ENCODE measurements around the gene PPARA. TPM values are rescaled to one million over a fixed set of nuclear protein-coding genes. Genes with fewer than 3 reads are reported as not detected.

The PPARA gene
- total RNA-seq, result 78.9 TPM
- long read RNA-seq, full-length matches to known transcripts, result 2 of 60 reads
- long read RNA-seq, partial matches to known transcripts, result 8 of 60 reads
- long read RNA-seq, other reads (novel, unspliced or antisense), result 50 of 60 reads

DNA sequence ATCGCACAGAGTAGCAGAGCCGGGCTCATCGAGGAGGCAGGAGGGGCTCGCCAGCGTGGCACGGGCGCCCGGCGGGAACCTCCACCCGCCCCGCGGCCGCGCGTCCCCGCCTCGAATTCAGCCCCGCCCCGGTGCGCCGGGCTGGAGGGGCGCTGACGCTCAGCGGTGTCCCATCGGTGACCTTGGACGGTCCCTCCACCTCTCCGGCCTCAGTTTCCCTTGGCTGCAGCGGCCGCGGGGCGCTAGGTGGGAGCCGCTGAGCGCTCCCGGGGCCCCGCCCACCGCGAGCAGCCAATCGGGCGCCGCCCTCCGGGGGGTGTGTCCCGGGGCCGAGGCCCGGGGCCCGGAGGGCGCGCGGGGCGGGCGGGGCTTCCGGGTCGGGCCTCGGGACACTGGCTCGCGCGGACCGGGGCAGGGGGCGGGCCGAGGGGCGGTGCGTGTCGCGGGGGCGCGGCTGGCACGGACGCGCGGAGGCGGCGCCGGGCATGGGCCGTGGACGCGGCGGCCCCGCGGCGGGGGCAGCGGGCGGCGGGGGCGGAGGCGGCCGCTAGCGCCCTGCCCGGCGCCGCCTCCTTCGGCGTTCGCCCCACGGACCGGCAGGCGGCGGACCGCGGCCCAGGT lies at the start of gene PPARA:
TSS of gene PPARA (plus strand) at position 493 of the 621 bp plus-strand sequence. CDS start 47,858 bp downstream, outside the sequence.
- DNase-seq (peak; percentile 97), ATAC-seq (peak; percentile 85)
- intact Hi-C loops (cut with micrococcal nuclease), result no loop called here

- ATAC-seq (no peak), DNase-seq (no peak)
- intact Hi-C loops (cut with micrococcal nuclease), result no loop called here
Observed at GRCh38 chr22:46102159-46102558, 48.2 kb upstream of the PPARA start.

GRCh38 chr22:46102752-46103151 lies 47.6 kb upstream of the PPARA start:
- intact Hi-C loops (cut with micrococcal nuclease), result no loop called here
- DNase-seq (no peak), ATAC-seq (no peak)

DNA sequence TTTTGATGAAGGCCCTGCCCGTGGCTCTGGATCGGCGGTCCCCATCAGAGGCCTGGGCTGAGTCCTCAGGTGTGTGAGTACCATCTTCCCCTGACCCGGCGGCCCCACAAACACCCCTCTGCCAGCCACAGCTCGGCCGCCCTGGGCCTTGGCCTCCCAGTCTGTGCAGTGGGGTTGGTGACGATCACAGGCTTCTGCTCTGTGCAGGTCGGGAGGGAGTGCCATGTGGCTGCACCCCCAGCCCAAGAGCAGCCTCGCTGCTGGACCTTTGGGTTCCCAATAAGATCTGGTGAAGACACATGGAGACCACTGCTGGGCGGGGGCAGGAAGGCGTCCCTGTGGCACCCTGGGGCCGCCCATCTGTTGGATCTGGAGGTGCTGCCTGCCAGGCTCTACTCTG lies 47.1 kb upstream of the PPARA start:
- ATAC-seq (no peak), DNase-seq (no peak)
- intact Hi-C loops (cut with micrococcal nuclease), result no loop called here

DNA sequence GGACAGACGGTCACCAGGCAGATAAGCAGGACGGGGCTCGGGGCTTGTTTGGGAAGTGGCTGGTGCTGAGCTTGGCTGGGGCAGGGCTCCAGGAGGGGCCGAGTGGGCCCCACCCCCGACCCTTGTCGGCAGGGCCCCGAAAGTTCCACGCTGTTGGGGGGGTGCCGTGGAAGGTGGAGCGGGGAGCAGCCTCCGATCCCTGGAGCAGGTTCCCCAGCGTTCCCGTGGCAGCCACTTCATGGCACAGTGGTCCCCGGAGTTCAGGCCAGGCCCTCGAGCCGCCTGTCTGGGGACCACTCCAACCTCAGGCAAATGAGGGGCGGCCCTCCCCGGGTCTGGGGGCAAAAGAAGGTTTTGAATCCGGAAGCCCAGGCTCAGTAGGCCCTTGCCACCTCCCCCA lies 46.7 kb upstream of the PPARA start:
- intact Hi-C loops (cut with micrococcal nuclease), result no loop called here
- ATAC-seq, result no peak
- DNase-seq, result no peak

DNA sequence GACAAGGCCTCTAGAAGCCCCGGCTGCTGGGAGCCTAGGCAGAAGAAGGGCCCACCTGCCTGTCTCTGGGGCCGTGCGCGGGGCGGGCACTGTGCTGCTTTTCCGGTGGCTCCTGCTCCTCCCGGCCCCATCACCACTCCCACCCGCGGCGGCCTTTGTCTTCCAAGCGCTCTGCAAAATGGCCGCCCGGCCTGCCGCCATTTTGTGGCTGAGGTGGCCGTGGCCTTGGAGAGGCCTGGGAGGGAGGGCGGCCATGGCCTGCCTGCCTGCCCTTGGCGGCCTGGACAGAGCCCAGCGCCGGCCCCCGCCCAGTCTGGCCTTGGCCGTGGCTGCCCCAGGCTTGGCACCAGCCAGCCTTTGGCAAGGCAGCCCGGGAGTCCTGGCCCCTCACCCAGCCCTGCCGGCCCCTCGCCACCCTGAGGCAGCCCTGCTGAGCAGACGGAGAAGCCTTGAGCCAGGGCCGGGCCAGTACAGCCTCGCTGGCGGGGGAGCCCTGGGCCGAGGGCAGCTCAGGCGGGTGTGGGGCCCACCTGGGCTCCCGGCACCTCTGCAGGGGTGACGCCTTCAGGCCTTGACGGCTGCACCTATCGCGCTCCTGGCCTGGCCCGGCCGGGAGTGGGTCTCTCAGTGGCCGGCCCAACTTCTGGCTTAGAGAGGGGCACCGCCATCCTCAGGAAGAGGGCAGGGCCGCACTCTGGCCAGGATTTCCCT lies 46.0 kb upstream of the PPARA start:
- peak; percentile 29 for ATAC-seq
- DNase-seq, result peak; percentile 66
- intact Hi-C loops (cut with micrococcal nuclease), result no loop called here

DNA sequence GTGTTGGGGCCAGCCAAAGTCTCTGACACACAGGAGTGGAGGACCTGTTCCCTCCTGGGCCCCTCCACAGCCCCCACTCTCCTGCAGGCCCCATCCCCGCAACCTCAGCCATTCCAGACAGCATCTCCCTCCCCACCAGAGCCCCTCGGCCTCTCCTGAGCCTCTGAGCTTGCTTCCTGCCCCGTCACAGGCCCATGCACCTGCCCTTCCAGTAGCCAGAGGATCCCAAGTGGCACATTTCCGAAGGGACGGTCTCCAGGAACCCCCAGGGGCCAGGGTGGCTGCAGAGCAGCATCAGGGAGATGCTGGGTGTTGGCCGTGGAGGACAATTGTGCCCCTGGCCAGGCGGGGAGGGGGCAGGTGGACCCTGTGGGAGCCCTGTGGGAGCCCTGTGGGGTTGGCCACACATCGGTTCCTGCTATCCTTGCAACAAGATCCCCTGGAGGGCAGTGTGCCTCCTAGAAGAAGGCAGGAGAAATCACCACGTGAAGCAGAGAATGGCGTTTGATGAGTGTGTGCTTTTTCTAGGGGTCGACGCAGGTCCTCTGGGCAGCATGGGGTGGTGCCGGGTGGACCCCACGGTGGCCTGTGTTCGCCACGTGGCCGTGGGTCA lies 45.3 kb upstream of the PPARA start:
- DNase-seq (no peak), ATAC-seq (no peak)
- intact Hi-C loops (cut with micrococcal nuclease), result no loop called here

DNA sequence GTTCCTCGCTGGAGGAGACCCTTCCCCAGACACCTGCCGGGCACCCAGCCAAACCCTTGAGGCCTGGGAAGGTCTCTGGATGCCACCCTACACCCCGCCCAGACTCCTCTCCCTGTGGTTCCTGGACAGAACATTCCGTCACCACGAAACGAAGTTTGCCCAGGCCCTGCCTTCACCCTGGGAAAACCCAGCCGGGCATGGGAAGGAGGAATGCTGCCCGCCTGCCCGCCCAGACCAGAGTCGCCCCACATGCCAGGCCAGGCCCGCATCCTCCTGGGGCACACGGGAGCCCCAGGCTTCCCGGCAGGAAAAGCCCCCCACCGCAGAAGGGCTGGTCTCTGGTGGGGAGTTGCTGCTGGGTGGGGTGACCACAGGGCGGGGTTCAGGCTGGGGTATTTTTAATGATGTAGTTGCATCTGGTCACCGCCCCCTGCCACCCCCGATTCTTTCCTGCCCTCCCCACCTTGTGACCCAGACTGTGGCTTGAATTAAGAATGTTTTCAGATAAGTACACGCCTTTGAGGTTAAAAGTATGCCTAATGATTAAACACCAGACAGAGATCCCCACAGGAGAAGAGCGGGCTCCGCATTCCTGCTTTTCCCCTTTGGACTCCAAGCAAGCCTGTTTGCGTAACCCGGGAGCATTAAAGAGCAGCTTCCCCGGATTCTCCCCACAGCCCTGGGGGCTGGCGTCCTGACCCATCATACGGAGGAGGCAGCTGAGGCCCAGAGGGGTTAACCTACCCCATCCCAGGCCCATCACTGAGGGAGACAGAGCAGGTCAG lies 44.6 kb upstream of the PPARA start:
- intact Hi-C loops (cut with micrococcal nuclease), result no loop called here
- ATAC-seq (no peak), DNase-seq (no peak)

- intact Hi-C loops (cut with micrococcal nuclease), result no loop called here
- no peak for ATAC-seq
- no peak for DNase-seq
Observed at GRCh38 chr22:46106279-46107022, 43.9 kb upstream of the PPARA start.

DNA sequence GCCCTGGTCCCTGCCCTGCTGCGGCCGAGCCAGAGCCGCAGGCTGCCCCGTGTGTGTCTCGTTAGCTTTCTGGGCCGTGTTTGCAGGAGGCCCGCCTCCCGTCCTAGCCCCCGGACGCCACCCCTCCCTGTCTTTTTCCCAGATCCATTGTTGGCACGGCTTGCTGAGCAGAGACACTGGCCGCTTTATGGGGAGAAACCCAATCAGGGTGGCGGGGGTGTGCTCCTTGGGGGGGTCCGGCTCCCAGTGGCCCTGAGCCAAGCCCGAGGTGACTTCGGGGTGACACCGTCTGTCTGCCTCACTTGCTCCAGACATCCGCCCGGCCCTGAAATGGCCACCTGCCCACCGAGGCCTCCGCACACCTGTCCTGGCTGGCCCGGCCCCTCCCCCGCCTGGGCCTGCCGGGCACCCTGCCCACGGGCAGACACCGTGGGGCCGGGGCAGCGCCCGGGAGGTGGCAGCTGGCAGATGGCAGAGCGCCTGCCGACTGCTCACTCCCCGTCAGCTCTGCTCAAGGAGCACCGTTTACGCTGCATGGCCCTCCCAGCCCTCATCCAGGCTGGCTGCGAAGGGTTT lies 43.1 kb upstream of the PPARA start:
- peak; percentile 79 for DNase-seq
- peak; percentile 50 for ATAC-seq
- intact Hi-C loops (cut with micrococcal nuclease), result no loop called here

DNA sequence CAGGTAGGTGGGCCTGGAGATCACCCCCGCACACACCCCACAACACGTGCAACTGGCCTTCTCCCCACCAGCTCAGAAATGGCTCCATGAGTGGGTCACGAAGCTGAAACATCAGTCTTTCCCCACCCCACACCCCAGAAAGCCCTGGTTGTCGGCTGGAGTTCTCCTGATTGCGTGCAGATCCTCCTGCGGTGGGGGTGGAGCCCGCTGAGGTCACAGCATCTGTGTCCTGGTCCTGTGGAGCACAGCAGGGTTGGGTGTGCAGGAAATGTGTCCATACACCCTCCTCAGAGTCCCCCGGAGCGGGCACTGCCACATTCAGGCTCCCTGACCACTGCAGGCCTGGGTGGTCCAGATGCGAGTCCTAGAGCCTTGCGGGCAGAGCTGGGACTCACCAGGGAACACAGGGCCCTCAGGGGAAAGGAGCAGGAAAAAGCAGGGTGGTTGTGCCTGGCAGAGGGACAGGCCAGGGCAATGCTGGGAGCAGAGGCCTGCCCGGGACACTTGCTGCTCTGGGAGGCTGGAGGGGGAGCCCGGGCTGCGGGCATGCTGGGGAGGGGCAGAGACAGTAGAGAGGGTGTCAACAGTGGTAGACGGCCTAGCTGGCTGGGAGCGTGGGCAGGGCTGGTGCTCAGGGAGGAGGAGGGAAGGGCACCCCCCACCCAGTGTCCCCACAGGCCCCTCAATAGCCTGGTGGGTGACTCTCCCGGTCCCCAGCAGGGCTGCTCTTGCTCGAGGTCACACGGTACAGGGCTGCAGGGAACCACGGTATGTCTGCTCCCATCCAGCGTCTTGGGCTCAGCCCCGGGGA lies 42.4 kb upstream of the PPARA start:
- ATAC-seq, result peak; percentile 5
- no peak for DNase-seq
- intact Hi-C loops (cut with micrococcal nuclease), result no loop called here

DNA sequence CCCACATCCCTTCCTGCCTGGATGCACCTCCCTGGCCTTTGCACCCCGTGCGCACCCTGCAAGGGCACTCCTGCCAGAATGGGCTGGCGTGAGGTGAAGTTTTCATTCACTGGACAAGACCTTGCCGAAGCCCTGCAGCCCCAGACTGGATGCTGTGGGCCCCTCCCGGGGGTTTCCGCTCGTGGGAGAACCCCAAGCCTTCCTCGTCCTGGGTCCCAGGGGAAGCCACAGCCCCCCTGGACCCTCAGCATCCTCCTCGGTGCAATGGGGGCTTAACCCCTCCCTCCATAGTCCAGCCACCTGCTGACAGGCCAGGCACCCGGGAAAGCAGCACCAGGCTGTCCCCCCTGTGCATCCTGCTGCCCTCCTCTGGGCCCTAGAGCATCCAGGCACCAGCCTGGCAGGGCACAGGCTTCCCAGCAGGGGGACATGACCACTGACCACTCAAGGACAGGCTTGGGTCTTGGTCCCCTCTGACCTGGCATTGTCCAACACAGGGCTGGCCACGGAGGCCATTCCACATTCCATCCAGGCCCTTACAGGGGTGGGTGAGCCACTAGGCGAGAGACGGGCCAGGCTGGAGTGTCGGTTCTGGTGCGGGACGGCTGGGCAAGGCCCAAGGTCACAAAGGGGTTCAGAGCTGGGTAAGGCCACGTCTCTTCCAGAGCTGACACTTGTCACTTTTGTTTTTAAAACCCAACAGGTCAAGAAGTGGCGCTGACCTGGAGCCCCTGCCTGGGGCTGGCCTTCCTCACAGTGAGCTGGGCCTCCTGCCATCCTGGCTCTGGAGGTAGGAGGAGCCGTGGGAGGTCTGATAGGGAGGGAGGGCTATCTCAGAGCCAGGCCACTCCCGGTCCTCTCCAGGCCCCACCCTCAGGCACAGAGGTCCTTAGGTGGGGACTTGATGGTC lies 41.5 kb upstream of the PPARA start:
- peak; percentile 48 for ATAC-seq
- DNase-seq, result peak; percentile 81

GRCh38 chr22:46109474-46110003 lies 40.8 kb upstream of the PPARA start:
- no peak for DNase-seq
- ATAC-seq, result no peak
- intact Hi-C loops (cut with micrococcal nuclease), result no loop called here

More for the DNA sequence above, 41.5 kb upstream of the PPARA start:
- intact Hi-C loops (cut with micrococcal nuclease), result no loop called here

DNA sequence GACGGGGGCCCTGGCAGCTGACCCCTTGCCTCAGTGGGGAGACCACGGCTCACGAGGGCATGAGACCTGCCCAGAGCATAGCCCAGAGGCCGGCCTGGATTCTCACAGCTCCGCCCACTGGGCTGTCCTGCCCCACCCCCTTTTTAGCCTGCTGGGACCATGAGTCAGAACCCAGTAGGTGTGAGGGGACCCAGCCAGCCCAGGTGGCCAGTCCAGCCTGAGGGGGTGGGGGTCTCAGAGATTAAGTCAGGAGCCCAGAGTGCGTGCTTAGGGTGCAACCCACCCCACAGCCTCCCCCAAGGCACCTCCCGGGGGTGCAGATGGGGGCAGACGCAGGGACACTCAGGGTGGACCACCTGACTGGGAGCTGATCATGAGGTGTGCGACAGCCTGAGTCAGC lies 40.1 kb upstream of the PPARA start:
- ATAC-seq, result no peak
- peak; percentile 64 for DNase-seq
- intact Hi-C loops (cut with micrococcal nuclease), result no loop called here

GRCh38 chr22:46111645-46112306 lies 38.5 kb upstream of the PPARA start:
- DNase-seq (peak; percentile 59), ATAC-seq (no peak)
- intact Hi-C loops (cut with micrococcal nuclease), result no loop called here

GRCh38 chr22:46112405-46112804 lies 37.9 kb upstream of the PPARA start:
- no peak for ATAC-seq
- DNase-seq, result no peak
- intact Hi-C loops (cut with micrococcal nuclease), result no loop called here

All from left ventricle myocardium superior (tissue), 1 donor.